ENCODE data around the gene CHEK1. TPM values are rescaled to one million over a fixed set of nuclear protein-coding genes. Genes with fewer than 3 reads are reported as not detected.

CHEK1 gene
- total RNA-seq = 18.8 and 26.2 TPM in 2 replicates

DNA sequence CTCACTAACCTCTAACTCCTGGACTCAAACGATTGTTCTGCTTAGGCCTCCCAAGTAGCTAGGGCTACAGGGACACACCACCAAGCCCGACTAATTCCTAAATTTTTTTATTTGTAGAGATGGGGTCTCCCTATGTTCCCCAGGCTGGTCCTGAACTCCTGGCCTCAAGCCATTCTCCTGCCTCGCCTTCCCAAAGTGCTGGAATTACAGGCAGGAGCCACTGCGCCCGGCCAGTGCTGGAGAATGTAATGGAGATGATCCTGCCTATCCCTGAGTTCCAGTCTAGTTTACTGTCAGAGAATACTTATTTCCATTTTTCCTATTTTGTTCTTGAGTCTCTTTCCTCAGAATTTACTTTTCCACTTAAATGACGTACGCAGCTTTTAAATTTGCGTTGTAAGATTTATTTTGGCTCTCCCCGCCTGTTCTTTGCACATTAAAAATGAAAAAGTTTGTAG, at the start of gene CHEK1:
Gene CHEK1 (plus strand): TSS at position 408 of the 458 bp plus-strand sequence. CDS start 1,606 bp downstream, outside the sequence.

DNA sequence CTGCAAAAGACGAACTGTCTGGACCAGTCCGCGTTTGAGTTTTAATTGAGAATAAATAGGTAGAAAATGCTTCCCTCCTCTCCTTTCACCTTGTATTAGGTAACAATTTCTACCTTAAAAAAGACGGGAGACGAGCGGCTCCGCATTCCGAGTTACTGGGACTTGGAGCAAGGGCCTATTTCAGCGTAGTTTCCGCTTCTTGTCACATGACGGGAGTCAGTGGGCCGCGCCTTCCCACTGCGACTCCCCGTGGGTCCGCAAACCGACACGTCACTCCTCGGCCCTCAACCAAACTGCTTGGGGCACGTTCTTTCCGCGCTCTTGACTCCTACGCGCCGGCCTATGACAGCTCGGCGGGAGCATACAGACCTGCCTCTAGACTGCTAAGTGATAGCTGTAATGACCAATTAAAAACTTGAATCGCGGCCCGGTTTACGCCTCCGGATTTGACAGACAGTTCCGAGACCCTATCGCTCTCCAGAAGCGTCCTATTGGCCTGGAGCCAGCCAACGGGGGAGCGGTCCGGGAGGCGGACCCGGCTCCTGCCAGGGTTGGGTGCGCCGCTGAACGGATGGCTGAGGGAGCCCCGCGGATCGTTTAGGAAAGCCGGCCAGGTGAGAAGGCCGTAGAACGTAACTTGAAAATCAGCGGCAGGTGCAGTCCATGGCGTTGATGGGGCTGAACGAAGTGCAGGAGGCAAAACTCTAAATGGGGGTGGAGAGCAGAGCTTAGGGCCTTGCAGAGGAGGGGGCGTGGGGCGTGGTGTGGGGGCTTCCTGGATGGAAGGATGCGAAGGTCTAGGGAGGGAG, 32.5 kb upstream of the CHEK1 start, which contains the start of gene STT3A:
Gene STT3A (plus strand): TSS at position 548 of the 809 bp plus-strand sequence. CDS start 3,064 bp downstream, outside the sequence.

DNA sequence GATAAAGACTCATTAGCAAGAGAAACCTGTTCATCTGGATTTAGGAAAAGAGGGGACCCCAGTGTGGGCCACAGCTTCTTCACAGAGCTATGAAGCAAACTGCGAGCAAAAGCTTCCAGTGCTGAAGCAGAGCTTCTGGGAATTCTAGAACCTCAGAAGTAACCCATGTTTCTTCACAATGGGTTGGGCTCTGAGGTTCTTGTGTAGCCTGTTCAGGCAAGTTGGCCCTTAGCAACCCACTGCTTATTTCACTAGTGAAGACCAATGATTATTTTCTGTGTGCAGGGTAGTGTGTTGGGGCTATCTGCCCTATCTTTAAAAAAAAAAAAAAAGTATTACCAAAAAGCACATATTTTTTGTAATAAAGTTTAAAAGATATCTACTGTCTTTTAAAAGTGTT, 55.8 kb downstream of the CHEK1 start, which contains the start of gene ACRV1:
Gene ACRV1 (minus strand): TSS at position 101 of the 400 bp plus-strand sequence. CDS start 67 bp downstream, at position 34.

Other genes starting within 250 kb of the CHEK1 start
- 60.4 and 92.2 TPM in 2 replicates for gene FEZ1, start 128.9 kb upstream of the CHEK1 start, total RNA-seq
- gene EI24, start 55.7 kb upstream of the CHEK1 start, total RNA-seq = 93.3 and 107 TPM in 2 replicates
- gene STT3A, start 32.3 kb upstream of the CHEK1 start, total RNA-seq = 78.6 and 248 TPM in 2 replicates
- gene ACRV1, start 55.7 kb downstream of the CHEK1 start, total RNA-seq = not detected in 2 replicates
- gene PATE1, start 121.1 kb downstream of the CHEK1 start, total RNA-seq = not detected in 2 replicates
- gene PATE2, start 153.7 kb downstream of the CHEK1 start, total RNA-seq = not detected in 2 replicates
- gene PATE3, start 163.0 kb downstream of the CHEK1 start, total RNA-seq = not detected in 2 replicates
- not detected in 2 replicates for gene PATE4, start 208.2 kb downstream of the CHEK1 start, total RNA-seq

Measured in epithelial cell of alveolus of lung (primary cell).